Amniotic stem cell (primary cell): ENCODE results near the gene PIK3R1.
"Not testable (repeated sequence)": the region's sequence is repeated elsewhere in the genome, so short reads cannot be mapped to it uniquely, and the experiment has no call there.

Experiments
- DNase-seq: peaks from one replicate; lab custom pipeline; 2025; lab: John Stamatoyannopoulos, UW

PIK3R1 gene

DNA sequence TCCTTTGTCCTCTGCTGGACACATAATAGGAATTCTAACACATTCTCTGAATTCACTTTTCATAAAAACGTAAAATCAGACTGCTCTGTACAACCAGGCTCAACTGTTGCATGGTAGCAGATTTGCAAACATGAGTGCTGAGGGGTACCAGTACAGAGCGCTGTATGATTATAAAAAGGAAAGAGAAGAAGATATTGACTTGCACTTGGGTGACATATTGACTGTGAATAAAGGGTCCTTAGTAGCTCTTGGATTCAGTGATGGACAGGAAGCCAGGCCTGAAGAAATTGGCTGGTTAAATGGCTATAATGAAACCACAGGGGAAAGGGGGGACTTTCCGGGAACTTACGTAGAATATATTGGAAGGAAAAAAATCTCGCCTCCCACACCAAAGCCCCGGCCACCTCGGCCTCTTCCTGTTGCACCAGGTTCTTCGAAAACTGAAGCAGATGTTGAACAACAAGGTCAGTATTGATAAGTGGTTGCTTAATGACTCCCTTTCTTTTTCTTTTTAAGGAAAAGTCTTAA, 11.1 kb downstream of the PIK3R1 start:
- DNase-seq = no peak

DNA sequence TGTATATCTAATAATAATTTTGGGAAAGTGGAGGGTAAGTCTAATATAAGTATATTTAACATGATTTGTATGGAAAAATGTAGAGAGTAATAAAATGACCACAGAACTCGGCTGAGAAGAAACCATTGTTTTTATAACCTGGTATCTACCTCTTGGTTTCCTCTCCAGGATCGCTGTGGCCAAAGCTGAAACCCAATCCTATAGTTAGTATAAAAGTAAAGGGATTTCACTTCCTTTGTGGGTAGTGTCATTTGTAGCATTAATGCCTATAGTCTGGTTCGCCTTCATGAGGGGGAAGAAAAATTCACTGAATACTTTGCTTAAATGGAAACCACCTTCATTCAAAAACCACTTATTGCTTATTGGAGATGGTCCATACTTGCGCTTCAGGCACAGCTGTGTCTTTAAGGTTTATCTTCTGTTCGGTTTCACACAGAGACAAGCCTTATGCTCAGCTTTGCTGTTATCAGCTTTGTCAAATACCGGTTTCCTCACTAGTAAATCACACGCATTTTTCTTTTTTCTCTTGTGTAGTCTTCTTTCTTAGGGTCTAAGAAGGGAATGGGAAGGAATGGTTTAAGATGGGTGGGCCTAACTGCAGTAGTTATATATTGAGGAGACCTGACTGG, 12.1 kb downstream of the PIK3R1 start:
- no peak for DNase-seq

DNA sequence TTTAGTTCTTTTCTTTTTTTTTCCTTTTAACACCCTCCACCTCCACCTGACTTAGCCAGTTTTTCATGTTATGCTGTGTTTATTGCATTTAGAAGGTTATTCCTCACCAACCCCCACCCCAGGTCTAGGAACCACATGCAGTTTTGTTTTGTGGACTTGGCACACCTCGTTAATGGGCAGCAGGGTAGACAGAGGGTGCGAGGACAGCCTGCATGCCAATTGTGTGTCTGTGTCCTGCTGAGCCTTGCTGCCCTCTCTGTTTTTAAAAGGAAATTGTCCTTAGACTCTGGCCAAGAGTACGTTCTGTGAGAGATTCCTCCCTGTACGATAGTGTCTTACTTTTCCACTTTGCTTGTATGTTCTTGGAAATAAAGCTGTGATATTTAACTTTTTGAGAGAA, 13.9 kb downstream of the PIK3R1 start:
- no peak for DNase-seq

DNA sequence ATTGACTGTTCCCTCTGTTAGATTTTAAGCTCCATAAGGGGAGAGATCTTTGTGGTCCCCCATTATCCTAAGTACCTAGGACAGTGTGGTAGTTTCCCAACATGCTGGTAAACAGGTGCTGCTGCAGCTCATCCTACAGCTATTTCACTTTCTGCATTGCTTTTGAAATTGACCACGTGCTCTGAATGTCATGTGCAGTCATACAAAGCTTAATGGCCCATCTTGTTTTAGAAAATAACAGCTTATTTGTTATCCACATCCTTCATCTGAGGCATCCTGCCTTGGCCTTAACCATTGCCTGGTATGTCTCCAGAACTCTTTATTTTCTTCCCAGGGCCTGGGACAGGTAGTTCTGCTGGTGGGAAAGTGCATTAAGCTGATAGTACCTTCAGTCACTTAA, 14.7 kb downstream of the PIK3R1 start:
- no peak for DNase-seq

DNA sequence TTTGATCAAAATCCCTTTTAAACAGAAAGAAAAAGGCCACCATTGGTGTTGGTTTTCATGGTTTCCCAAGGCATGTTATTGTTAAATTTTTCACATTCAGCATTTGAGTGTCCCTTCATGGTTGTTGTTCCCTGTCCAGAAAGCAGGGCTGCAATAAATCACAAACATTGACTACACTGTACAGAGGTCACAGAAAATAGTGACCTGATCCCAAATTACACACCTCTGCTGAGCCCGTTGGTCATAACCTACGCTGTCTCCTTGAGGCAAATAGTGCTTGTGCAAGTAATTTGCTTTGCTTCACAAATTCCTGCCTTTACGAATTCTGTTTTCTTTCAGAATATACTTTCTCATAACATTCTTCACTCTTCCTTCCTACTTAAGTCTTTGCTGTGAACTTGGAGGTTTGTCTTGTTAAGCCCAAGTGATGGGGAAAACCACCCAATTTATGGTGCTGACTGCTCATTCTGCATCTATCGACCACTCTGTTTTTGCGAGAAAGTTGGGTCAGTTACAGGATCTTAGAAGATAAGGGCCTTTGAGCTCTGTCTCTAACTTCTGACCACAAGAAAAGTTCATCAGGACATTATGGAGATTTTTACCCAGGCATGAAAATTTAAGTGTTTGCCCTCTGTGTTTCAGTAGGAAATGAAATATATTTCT, 16.0 kb downstream of the PIK3R1 start:
- no peak for DNase-seq

DNA sequence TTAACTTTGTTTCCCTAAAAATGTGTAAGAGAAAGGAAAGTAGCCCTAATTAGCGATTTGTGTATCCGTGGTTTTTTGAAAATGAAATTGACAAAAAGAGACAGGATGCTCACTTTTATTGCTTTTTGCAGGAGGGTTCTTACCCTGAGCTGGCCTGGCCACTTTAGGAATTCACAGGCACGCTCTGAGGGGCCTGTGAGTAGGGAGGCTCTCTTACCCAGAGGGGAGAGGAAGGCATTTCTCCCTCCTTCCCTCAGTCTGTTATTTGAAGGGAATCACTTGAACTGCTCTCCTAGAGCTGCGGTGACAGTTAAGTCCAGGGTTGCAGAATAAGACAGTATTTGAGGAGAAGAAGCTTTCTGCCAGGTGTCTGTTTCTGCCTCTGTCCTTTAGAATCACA, 16.7 kb downstream of the PIK3R1 start:
- no peak for DNase-seq

DNA sequence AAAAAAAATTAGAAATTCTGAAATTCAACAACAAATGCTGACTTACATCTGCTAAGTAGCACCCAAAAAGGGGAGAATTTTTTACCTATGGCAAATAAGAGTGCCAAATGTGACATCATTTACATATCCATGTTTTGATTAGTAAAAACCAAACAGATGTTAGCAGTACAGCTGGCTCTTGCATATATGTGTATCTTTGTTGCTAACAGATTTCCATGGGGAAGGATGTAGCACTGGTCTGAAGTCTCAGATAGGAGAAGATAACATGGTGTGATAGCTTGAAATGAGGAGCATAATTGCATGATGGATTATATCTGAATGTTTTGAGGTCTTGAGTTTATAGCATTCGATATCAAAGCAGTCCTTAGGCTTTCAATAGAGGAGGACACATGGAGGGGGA, 17.5 kb downstream of the PIK3R1 start:
- no peak for DNase-seq

DNA sequence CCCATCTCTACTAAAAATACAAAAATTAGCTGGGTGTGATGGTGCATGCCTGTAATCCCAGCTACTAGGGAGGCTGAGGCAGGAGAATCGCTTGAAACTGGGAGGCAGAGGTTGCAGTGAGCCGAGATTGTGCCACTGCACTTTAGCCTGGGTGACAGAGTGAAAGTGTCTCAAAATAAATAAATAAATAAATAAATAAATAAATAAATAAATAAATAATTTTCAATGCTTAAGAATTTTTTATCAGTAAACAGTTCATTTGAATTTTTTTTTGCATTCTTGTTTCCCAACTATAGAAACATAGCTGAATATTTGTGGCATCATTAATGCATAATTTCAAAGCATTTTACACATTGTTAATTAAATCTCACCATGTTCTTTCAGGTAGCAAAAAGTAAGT, 19.7 kb downstream of the PIK3R1 start:
- not testable (repeated sequence) for DNase-seq

DNA sequence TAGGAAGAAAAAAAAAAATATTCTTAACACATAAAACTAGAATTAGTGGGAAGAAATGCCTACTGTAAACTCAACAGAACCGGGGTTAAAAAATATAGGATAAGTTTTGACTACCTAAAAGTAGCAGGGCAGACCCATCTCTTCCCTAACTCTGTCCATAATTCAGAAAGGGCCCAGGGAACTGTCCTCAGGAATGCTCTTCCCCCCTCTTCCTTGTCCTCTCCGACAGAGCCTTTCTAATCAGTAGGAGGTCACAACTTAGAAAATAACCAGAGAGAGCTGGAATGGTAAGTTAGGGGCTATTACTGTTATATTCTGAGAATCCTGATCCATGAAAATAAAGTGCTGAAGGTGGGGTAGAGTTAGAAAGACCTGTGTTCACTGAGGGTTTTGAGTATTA, 22.2 kb downstream of the PIK3R1 start:
- DNase-seq = no peak

DNA sequence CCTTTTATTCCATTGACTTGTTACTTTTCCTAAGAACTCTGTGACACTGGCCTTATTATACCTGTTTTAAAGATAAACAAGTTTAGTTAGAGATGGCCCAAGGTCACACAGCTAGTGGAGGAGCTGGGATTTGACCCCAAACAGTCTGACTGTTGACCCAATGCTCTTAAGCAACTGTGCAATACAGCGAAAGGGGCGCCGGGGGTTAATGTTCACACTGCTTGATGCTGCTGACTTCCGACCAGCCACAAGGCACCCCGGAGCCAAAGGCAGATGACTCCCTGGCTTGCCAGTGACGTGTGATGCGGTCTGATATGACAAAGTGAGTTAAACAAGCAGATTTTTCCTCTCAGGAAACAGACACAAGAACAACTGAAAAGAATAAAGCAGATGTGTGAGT, 23.9 kb downstream of the PIK3R1 start:
- no peak for DNase-seq

DNA sequence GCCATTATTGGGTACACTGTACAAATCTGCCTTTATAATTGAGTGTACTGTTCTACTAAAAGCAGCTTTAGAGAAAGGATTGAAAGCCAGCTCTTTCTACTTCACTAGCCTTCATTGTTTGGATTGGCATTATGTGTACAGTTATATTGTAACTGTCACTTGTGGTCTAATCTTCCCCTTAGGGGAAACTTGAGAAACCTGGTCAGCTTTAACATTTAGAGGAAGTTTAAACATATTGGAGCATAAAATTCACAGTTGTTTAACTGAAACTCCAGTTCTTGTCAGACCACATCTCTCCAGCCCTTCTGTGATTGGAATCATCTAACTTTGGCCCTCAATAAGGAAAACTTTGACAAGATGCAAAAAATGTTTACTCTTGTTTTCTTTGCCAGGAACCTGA, 24.6 kb downstream of the PIK3R1 start:
- no peak for DNase-seq

DNA sequence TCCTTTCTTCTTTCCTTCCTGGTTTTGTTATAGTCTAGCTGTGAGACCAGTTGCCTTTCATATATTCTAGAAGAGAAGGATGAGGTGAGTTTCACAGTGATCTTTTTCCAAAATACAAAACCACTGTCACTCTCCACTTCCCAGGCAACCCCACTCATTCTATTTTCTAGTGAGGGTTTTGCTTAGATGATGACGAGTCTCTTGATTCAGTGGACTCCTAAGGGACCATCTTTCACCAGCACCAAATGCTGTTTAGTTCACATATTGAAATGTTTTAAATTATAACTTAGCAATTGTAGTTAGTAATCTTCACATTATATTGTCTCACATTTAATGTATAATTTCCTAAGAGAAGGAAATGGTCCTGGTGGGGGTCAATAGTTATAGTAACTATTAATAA, 25.2 kb downstream of the PIK3R1 start:
- DNase-seq = no peak

DNA sequence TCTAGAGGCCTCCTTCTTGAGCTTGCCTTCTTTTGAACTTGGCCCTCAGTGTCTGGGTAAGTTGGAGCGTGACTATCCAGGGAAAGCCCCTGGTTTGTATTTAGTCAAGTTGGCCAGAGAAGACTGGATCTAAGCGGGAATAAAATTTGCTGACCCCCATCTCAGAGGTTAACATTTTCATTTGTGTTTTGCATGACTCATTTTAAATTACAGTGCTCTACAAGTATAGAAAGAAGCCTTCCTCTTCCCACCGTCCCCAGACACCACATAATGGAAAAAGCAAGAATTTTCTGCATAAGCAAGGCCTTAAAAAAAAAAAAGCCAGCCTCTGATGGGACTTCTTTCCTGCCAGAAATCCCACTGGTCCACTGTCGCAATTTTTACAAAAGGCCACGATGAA, 27.2 kb downstream of the PIK3R1 start:
- no peak for DNase-seq

DNA sequence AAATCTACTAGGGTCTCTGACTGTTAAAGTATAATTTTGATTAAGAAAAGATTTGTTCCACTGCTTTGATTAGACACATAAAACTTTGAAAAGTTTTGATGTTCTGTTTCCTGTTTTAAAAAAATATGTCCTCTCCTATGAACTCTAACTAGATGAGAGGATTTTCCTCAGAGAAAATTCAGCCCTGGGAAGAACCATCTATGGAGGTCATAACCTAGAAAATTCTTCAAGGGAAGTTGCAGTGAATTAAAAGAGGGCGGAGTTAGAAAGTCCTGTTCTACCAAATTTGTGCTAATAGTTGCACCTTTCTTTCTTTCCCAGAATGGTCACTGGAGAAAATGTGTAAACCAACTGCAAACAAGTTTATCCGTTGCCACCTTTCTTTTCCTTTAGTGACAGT, 27.7 kb downstream of the PIK3R1 start:
- no peak for DNase-seq

DNA sequence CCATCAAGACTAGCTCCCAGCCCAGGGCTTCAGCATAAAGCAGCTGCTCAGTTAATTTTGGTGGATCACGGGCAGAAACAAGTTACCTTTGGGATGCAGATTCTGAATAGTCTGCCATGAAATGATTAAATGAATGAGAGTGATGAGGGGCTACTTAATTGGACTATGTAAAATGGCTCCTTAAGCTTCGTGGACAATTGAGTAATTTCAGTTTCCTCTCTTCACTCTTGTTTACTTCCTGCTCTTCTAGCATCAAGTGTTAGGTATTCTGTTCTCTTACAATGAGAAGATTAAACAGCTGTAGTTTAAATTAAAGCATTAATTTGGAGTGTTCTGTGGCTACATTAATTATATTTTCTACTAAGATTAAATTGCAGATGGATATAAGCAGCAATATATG, 28.1 kb downstream of the PIK3R1 start:
- DNase-seq = no peak

DNA sequence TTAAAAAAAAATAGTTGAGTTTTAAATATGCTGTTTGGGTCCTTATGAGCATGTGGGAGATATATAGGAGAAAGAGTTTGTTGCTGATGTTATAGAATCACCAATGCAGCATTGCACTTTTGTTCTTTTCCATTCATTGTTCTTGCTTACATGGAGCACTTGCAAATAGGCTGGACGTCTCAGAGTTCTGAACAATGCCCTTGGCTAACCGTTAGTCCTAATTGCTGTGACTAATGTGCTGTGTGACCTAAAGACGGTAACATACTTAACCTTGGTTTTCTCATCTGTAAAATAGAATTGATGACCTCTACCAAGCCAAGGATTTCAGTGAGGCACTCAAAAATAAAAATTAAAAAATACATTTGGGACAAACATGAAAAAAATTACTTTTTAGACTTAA, 29.8 kb downstream of the PIK3R1 start:
- no peak for DNase-seq

DNA sequence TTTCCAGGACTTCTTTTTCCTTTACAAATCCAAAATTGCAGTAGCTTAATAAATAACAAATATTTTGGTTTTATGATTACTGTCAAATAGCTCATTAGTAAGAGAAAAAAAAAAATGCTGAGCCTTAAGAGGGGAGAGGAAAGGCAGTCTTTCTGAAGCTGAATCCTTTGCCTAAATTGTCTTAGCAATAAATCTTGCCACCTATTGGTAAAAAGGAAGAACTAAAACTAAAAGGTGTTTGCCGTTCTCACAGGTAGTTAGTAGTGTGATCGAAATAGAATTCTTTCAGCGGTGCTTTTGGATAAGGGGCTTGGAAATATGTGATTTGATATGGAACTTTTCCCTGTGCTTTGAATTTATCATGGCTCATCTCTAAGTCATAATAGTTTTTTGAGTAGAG, 31.2 kb downstream of the PIK3R1 start:
- no peak for DNase-seq

DNA sequence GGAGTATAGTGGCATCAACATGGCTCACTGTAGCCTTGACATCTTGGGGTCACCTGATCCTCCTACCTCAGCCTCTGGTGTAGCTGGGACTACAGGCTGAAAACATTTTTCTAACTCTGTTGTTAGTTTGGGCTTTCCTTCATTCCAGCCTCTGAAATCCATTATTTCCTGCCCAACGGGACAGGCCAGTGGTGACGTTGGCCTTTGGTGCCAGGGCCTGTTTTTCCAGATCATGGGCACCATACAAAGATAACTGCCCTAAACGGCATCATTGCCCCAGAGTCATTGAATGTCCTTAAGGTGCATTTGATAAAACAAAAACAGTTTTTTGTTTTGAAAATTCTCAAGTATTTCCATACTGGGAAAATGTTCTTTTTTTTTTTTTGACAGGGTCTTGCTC, 32.1 kb downstream of the PIK3R1 start:
- DNase-seq = no peak

DNA sequence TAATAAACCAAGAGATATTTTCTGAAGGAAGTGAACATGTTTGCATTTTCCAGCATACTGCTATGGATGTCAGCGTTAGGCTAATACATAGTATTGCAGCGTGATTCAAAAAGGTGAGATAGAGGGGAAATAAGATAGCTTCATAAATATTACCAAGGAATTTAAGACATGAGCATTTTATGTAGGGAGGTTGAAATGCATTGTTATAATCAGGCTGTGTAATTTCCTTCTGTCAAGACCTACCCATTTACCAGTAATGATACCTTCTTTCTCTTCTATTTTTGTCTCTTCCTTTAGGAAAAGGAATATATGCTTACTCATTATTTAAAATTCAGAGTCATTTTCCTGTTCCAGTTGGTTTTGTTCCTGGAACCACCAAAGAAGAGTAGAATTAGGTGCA, 33.3 kb downstream of the PIK3R1 start:
- no peak for DNase-seq

DNA sequence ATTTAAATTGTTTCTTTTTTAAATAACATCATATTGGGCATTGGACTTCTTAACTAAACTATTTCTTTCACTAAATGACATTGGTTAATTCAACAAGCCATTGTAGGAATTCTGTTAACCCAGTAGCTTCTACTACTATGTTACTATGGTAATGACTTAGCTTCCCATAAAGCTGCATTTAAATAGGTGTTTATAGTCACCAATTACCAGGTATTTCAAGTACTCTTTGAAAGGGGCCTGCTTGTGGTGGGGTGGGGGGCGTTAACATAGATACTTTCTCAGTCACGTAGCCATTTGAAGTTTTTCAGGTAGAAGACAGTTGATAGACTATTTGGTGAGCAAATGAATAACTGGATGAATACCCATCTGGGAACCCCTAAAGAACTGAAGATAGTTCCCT, 34.0 kb downstream of the PIK3R1 start:
- DNase-seq = no peak

DNA sequence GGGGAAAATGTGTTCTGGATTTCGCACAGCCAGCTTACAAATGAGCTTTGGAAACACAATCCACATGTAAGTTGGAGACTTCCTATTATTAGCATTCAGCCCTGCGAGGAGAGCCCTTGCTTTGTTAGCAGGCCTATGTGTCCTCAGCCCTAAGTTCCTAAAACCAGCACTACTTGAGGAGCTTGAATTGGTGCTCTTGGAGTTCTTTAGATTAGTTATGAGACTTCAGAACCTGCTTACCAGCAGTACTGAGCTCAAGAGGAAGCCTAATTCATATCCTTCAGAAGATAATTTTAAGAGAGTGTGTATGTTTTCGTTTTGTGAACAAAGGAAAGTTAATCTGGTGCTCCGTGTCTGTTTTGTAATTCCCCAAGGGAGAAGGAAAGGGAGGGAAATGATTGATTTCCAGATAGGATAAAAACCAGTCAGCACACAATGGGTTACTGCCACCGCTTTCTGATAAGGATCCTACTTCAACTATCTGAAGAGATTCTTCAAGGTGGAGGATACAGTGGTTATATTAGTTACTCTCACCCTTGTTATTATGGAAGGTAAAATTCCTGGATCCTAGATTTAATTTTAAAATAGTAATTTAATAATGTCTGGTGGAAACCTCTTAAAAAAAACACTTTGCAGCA, 35.2 kb downstream of the PIK3R1 start:
- no peak for DNase-seq

DNA sequence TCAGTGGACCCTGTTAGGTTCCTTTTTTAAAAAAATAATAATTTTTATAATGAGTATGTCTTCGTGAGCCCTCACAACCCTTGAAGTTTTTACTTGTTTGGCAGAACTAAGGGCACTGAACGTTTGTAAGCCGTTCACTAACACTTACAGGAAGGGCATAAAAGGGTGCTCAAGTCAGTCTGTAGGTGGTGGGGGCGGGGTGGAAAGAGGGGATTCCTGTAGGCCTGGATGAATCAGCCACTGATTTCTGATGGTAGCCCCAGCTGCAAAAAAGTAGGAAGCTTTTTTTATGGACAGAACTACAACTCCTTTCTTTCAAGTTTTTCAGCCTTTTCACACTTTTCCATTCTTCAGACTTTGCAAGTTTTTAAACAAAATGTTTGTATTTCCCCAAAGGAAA, 35.8 kb downstream of the PIK3R1 start:
- DNase-seq = no peak

DNA sequence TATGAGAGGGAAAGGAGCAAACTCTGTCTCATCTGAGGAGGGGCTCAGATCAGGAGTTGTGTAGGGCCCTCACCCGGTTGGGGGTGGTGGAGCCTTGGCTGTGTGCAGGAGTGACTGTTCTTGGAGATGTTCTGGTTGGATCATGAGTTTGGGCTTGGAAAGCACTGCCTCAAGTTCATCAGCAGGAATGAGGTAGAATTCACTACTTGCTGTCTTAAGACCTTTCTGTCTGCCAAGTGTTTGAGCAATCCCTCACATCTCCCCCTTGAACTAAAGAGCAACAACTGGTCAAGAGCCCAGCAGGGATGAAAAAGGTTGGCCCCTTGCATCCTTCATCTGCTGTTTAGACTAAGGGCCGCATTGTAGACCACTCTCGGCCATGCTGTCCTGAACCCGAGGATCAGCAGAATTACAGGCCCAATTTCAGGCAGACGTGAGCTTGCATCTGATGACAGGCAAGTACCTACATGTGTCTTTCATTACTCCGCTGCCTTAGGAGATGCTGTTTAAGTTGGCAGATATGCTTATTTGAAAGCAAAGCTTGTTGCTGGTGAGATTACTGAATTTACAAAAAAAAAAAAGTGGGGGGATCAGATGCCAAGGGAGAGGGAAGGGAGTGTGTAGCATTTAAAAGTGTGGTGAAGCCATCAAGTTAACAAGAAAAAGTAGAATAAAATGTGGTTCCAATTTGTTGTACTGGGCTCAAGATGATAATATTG, 36.4 kb downstream of the PIK3R1 start:
- no peak for DNase-seq
